H1 (cell line): ENCODE data around the gene GLYR1. TPM values are rescaled to one million over a fixed set of nuclear protein-coding genes. Genes with fewer than 3 reads are reported as not detected.

Experiments
- CTCF ChIA-PET: fragments of 300-600 bp; sonication (Branson Sonifier 250); formaldehyde crosslinking; loops from one replicate; lab custom pipeline; 2021; ENCODE audit not compliant: partially characterized antibody; lab: Charles Lee
- POLR2A ChIA-PET: fragments of 300-600 bp; sonication (Branson Sonifier 250); formaldehyde crosslinking; loops from one replicate; lab custom pipeline; 2021; ENCODE audit warnings: inconsistent platforms; ENCODE audit not compliant: partially characterized antibody; lab: Charles Lee
- DNase-seq, 2 experiments: peaks; one replicate each; pipeline versions ENCODE4 v3.0.0 to v3.0.0-alpha.2; 2010 to 2022; ENCODE audit warnings: low spot score in 2 of 2, low read depth in 1 of 2, mixed read lengths in 1 of 2
- FAIRE-seq: peaks from 2 replicates; lab custom pipeline; 2011; peaks lifted over from hg19 to GRCh38; lab: Jason Lieb, UNC
- H2AFZ ChIP-seq: 2 replicates; pipeline ENCODE4 v1.8.1; 2012; ENCODE audit warnings: low read length, inconsistent platforms
- H2AK5ac ChIP-seq: 2 replicates; pipeline ENCODE4 v1.6.1; 2013; ENCODE audit warnings: low read depth, low read length
- H2BK120ac ChIP-seq: replicated peaks from 2 replicates; pipeline ENCODE3; 2013; ENCODE audit warnings: low read depth, low read length, inconsistent platforms
- H2BK12ac ChIP-seq: 2 replicates; pipeline ENCODE4 v1.6.1; 2013; ENCODE audit warnings: low read depth, low read length
- H2BK15ac ChIP-seq: 2 replicates; pipeline ENCODE4 v1.6.1; 2013; ENCODE audit warnings: low read length
- H2BK20ac ChIP-seq: 2 replicates; pipeline ENCODE4 v1.6.1; 2013; ENCODE audit warnings: low read length
- H2BK5ac ChIP-seq: 2 replicates; pipeline ENCODE4 v1.6.1; 2013; ENCODE audit warnings: low read depth, low read length
- H3K14ac ChIP-seq: 2 replicates; pipeline ENCODE4 v1.6.1; 2013; ENCODE audit warnings: inconsistent platforms; ENCODE audit not compliant: insufficient read length
- H3K18ac ChIP-seq: 2 replicates; pipeline ENCODE4 v1.6.1; 2013; ENCODE audit warnings: low read length; ENCODE audit errors: extremely low read depth
- H3K23ac ChIP-seq: 2 replicates; pipeline ENCODE4 v1.6.1; 2013; ENCODE audit warnings: inconsistent platforms; ENCODE audit not compliant: insufficient read length
- H3K23me2 ChIP-seq: 2 replicates; pipeline ENCODE4 v1.6.1; 2013; ENCODE audit warnings: low read depth, low read length
- H3K27ac ChIP-seq: 2 replicates; pipeline ENCODE4 v1.6.1; 2011; ENCODE audit warnings: low read depth, low read length, inconsistent platforms
- H3K27me3 ChIP-seq, 4 experiments: replicated peaks in 1 of 4; 1 replicate in 1 of 4; 2 replicates in 3 of 4; pipeline versions ENCODE4 v1.6.1 to v1.8.1; 2011 to 2013; ENCODE audit warnings: low read length in 3 of 4, mild to moderate bottlenecking in 3 of 4, inconsistent platforms in 2 of 4, mixed read lengths in 2 of 4, moderate library complexity in 1 of 4; ENCODE audit not compliant: control insufficient read depth in 3 of 4, insufficient read depth in 3 of 4; ENCODE audit errors: extremely low read depth in 1 of 4
- H3K36me3 ChIP-seq, 4 experiments: 2 replicates each; pipeline versions ENCODE4 v1.6.1 to v1.8.1; 2011 to 2013; ENCODE audit warnings: mild to moderate bottlenecking in 4 of 4, low read length in 3 of 4, moderate library complexity in 2 of 4, control low read depth in 1 of 4, inconsistent platforms in 1 of 4; ENCODE audit not compliant: insufficient read depth in 4 of 4, control insufficient read depth in 2 of 4
- H3K4ac ChIP-seq: replicated peaks from 2 replicates; pipeline ENCODE3; 2013; ENCODE audit warnings: low read length, low read depth, mixed read lengths, inconsistent platforms; ENCODE audit not compliant: insufficient read length
- H3K4me1 ChIP-seq, 4 experiments: replicated peaks in 1 of 4; 1 replicate in 1 of 4; 2 replicates in 3 of 4; pipeline versions ENCODE4 v1.6.1 to v1.8.1; 2011 to 2013; ENCODE audit warnings: low read length in 3 of 4, inconsistent platforms in 2 of 4, mixed read lengths in 1 of 4; ENCODE audit not compliant: insufficient read depth in 4 of 4, control insufficient read depth in 3 of 4
- H3K4me2 ChIP-seq, 2 experiments: 2 replicates each; pipeline versions ENCODE4 v1.6.1 to v1.8.1; 2011 to 2013; ENCODE audit warnings: low read depth in 2 of 2, low read length in 2 of 2, control low read depth in 1 of 2, inconsistent platforms in 1 of 2, mild to moderate bottlenecking in 1 of 2; ENCODE audit not compliant: insufficient read depth in 1 of 2
- H3K4me3 ChIP-seq, 4 experiments: fragments of 200-600, 300-600 bp in 1 of 4; sonication (generic), shearing (Covaris generic), sonication (Bioruptor Twin) in 1 of 4; 2 replicates each; pipeline versions ENCODE4 v1.5.1 to v1.8.1; 2011 to 2016; ENCODE audit warnings: low read length in 4 of 4, low read depth in 3 of 4, control low read depth in 2 of 4, inconsistent platforms in 2 of 4, mild to moderate bottlenecking in 2 of 4, mixed read lengths in 1 of 4, moderate library complexity in 1 of 4; ENCODE audit not compliant: insufficient read depth in 2 of 4; ENCODE audit errors: extremely low read depth in 1 of 4
- H3K56ac ChIP-seq: replicated peaks from 2 replicates; pipeline ENCODE3; 2013; ENCODE audit warnings: low read depth, mild to moderate bottlenecking, mixed read lengths, low read length, inconsistent platforms; ENCODE audit not compliant: insufficient read length
- H3K79me1 ChIP-seq: 2 replicates; pipeline ENCODE4 v1.6.1; 2013; ENCODE audit warnings: low read depth, low read length, control low read depth
- H3K79me2 ChIP-seq, 2 experiments: 2 replicates each; pipeline versions ENCODE4 v1.6.1 to v1.8.1; 2012 to 2013; ENCODE audit warnings: low read length in 2 of 2, mild to moderate bottlenecking in 2 of 2, inconsistent platforms in 1 of 2; ENCODE audit not compliant: insufficient read depth in 2 of 2, control insufficient read depth in 1 of 2
- H3K9ac ChIP-seq, 4 experiments: replicated peaks in 1 of 4; 1 replicate in 1 of 4; 2 replicates in 3 of 4; pipeline versions ENCODE4 v1.6.1 to v1.8.1; 2011 to 2013; ENCODE audit warnings: low read depth in 3 of 4, low read length in 3 of 4, control low read depth in 2 of 4, mild to moderate bottlenecking in 2 of 4, moderate library complexity in 2 of 4, inconsistent platforms in 1 of 4; ENCODE audit errors: extremely low read depth in 1 of 4
- H3K9me3 ChIP-seq, 2 experiments: 2 replicates each; pipeline versions ENCODE4 v1.6.1 to v1.8.1; 2012 to 2013; ENCODE audit warnings: mild to moderate bottlenecking in 2 of 2, moderate library complexity in 2 of 2, control low read depth in 1 of 2, inconsistent platforms in 1 of 2, low read depth in 1 of 2, low read length in 1 of 2, mixed read lengths in 1 of 2; ENCODE audit not compliant: insufficient read depth in 2 of 2
- H4K20me1 ChIP-seq, 2 experiments: replicated peaks in 1 of 2; 2 replicates each; pipeline versions ENCODE3 to v1.8.1; 2011 to 2013; ENCODE audit warnings: inconsistent platforms in 2 of 2, low read length in 2 of 2, mild to moderate bottlenecking in 1 of 2; ENCODE audit not compliant: insufficient read depth in 2 of 2, control insufficient read depth in 1 of 2
- H4K5ac ChIP-seq: 2 replicates; pipeline ENCODE4 v1.6.1; 2013; ENCODE audit warnings: low read length, low read depth, mixed read lengths, inconsistent platforms; ENCODE audit not compliant: insufficient read length
- H4K8ac ChIP-seq: 2 replicates; pipeline ENCODE4 v1.8.0; 2013; ENCODE audit warnings: mild to moderate bottlenecking, moderate library complexity, low read length, inconsistent platforms; ENCODE audit not compliant: insufficient read depth; ENCODE audit errors: extremely low read depth
- H4K91ac ChIP-seq: replicated peaks from 2 replicates; pipeline ENCODE3; 2013; ENCODE audit warnings: low read length, mixed read lengths, inconsistent platforms; ENCODE audit not compliant: insufficient read length
- ATF2 ChIP-seq: IDR thresholded peaks from 2 replicates; pipeline ENCODE4 v1.6.1; 2012; ENCODE audit warnings: low read length, inconsistent platforms
- CTCF ChIP-seq, 3 experiments: IDR thresholded peaks; 1 replicate in 2 of 3; 2 replicates in 1 of 3; pipeline versions ENCODE4 v1.5.1 to v1.6.1; 2011; ENCODE audit warnings: low read length in 3 of 3, mild to moderate bottlenecking in 3 of 3, inconsistent platforms in 2 of 3, low read depth in 1 of 3, moderate library complexity in 1 of 3; ENCODE audit not compliant: insufficient read depth in 1 of 3; ENCODE audit errors: control extremely low read depth in 1 of 3
- FOSL1 ChIP-seq: IDR thresholded peaks from 2 replicates; pipeline ENCODE4 v1.6.1; 2011; ENCODE audit warnings: mild to moderate bottlenecking, low read depth, low read length, moderate library complexity; ENCODE audit not compliant: insufficient read depth
- RAD21 ChIP-seq, 2 experiments: IDR thresholded peaks in 1 of 2; conservative IDR thresholded peaks in 1 of 2; 2 replicates each; pipeline ENCODE4 v1.6.1; 2011; ENCODE audit warnings: low read depth in 2 of 2, low read length in 2 of 2, improper control_type of control experiment in 1 of 2, inconsistent platforms in 1 of 2, mild to moderate bottlenecking in 1 of 2, moderate library complexity in 1 of 2
- SAP30 ChIP-seq: fragments of 300-600 bp; sonication (generic); IDR thresholded peaks from 2 replicates; pipeline ENCODE4 v1.7.1; 2012; ENCODE audit warnings: low read length, moderate library complexity, mild to moderate bottlenecking, inconsistent platforms; ENCODE audit not compliant: insufficient read depth, insufficient replicate concordance
- YY1 ChIP-seq: IDR thresholded peaks from 2 replicates; pipeline ENCODE4 v1.6.1; 2011; ENCODE audit warnings: low read depth, mild to moderate bottlenecking, low read length
- WGBS, 2 experiments: shearing (Covaris generic) in 1 of 2; methylation state at CpG; one replicate each; pipeline versions ENCODE4 v1.1.6 to v1.1.7; 2013 to 2015; ENCODE audit warnings: low lambda C conversion rate in 2 of 2, mixed read lengths in 2 of 2, inconsistent platforms in 1 of 2, low coverage in 1 of 2, missing lambda C conversion rate in 1 of 2; ENCODE audit not compliant: insufficient replicate concordance in 2 of 2, insufficient coverage in 1 of 2, insufficient read length in 1 of 2; ENCODE audit errors: extremely low coverage in 1 of 2, missing lambda C conversion rate in 1 of 2; 5-methylcytosine and 5-hydroxymethylcytosine counted together
- polyA plus RNA-seq, 7 experiments: library from polyadenylated mRNA; depleted of rRNA in 3 of 7; stranded (reverse) in 5 of 7; unstranded in 2 of 7; fragments of >200 nt in 5 of 7; fragments of 200-250 nt in 2 of 7; gene quantifications; 1 replicate in 5 of 7; 2 replicates in 1 of 7; 4 replicates in 1 of 7; pipeline versions ENCODE4 v1.2.1 to v1.2.3, GENCODE V29; 2011 to 2013; ENCODE audit warnings: missing spikeins in 2 of 7, mixed read lengths in 2 of 7
- total RNA-seq: library from RNA; stranded (reverse); fragmentation: NEBNext Ultra II Directional; extraction: Animal tissue kit (Norgen Biotek cat#: 25700); gene quantifications from 2 replicates; pipeline ENCODE4 v1.2.1, GENCODE V29; 2021

The GLYR1 gene
- total and polyA plus RNA-seq, 2 of the 8 experiments (the other 6 are each of a cell fraction or from before 2014, with no cell fraction given), result 50.2 to 115 TPM

GRCh38 chr16:4767872-4768548, 79.1 kb downstream of the GLYR1 start:
- Histone ChIP-seq H2BK5ac (peak overlapping the region; percentile 80), H3K14ac (no peak overlapping the region), H3K4me3 (peak overlapping the region; percentile 37 to 99 (median 74)), H3K4ac (no peak overlapping the region), H2BK20ac (no peak overlapping the region), H3K79me2 (peaks cover 0 to 15% of the 10 kb centered on the region in 2 experiments; a peak in 2 of 4 replicates), H3K4me1 (peaks cover 0 to 3% (median 1%) of the 10 kb centered on the region in 4 experiments; a peak in 2 of 7 replicates), H3K23ac (no peak overlapping the region), H2BK15ac (peak overlapping the region; percentile 75), H2AK5ac (no peak overlapping the region), H3K4me2 (peak overlapping the region; percentile 68 to 85), H2BK12ac (no peak overlapping the region), H3K36me3 (peaks cover 0 to 5% (median 4%) of the 10 kb centered on the region in 4 experiments; a peak in 6 of 8 replicates), H3K9ac (peak overlapping the region in 3 of 4 experiments; percentile 46 to 88 (median 48); a peak in 5 of 7 replicates), H4K91ac (peak overlapping the region; percentile 88), H2BK120ac (no peak overlapping the region), H3K56ac (peak overlapping the region; percentile 74), H3K23me2 (peaks cover 13% of the 10 kb centered on the region), H3K79me1 (peaks cover 5% of the 10 kb centered on the region; the same call in 1 of the 2 replicates), H3K27ac (peak overlapping the region; percentile 63; the same call in 1 of the 2 replicates), H4K8ac (no peak overlapping the region), H4K20me1 (peaks cover 0 to 7% of the 10 kb centered on the region in 2 experiments), H3K27me3 (no peaks in the 10 kb centered on the region), H3K9me3 (no peaks in the 10 kb centered on the region), H3K18ac (peak overlapping the region; percentile 71; the same call in 1 of the 2 replicates), H4K5ac (peak overlapping the region; percentile 82), H2AFZ (0 out of 2 replicates have a peak overlapping the region, but pooled peaks have one; percentile 51)
- FAIRE-seq (no peak), DNase-seq (no peak)
- ChIA-PET POLR2A (interaction anchor here (0.7 to 2.0 kb wide), 14 partner anchors 15 to 175 kb away, joined by 3 to 8 read pairs (median 4); partner anchors contain the start of genes ANKS3, DNAAF8, MGRN1 and NUDT16L1), CTCF (no interaction called here)
- WGBS, 2 experiments, result 70% methylated on average over 17 of the region's 17 CpGs; no CpG with 5 or more reads in 1 of the 2 experiments
- TF ChIP-seq FOSL1, result no peak
- no peak for TF ChIP-seq ATF2
- TF ChIP-seq YY1, result no peak
- TF ChIP-seq SAP30, result no peak
- TF ChIP-seq CTCF (IDR thresholded peaks at IDR 0.05; ENCODE audit: control extremely low read depth in 1 of 3, insufficient read depth in 1 of 3, low read depth in 1 of 3, low read length in 3 of 3), result no peak
- TF ChIP-seq RAD21 (IDR thresholded peaks at IDR 0.05 in 1 of 2, conservative IDR thresholded peaks at IDR 0.05 in 1 of 2; ENCODE audit: low read depth in 2 of 2, low read length in 2 of 2), result no peak
